Activated T-helper 2 cell treated with anti-CD3 and anti-CD28 coated beads, Interferon-gamma antibody, Interleukin-2, Interleukin-4, amounts not matched to agents 10 μg/mL and 5 μg/mL and 100 μg/mL, durations not matched to agents 14 hours and 24 hours and 36 hours (primary cell): ENCODE results near the gene WASL. TPM values are rescaled to one million over a fixed set of nuclear protein-coding genes. Genes with fewer than 3 reads are reported as not detected.

ENCODE experiments used
- DNase-seq: peaks from one replicate; pipeline ENCODE4 v3.0.0; 2021; ENCODE audit warnings: low spot score
- H3K27ac Mint-ChIP-seq: one replicate; pipeline ENCODE4 v1.8.0; 2021; ENCODE audit warnings: mixed read lengths
- H3K27me3 Mint-ChIP-seq: one replicate; pipeline ENCODE4 v1.8.0; 2021; ENCODE audit warnings: low read depth, mixed read lengths
- H3K36me3 Mint-ChIP-seq: one replicate; pipeline ENCODE4 v1.8.0; 2021; ENCODE audit warnings: low read depth, mixed read lengths
- H3K4me1 Mint-ChIP-seq: one replicate; pipeline ENCODE4 v1.8.0; 2021; ENCODE audit warnings: low read depth, mixed read lengths
- H3K4me3 Mint-ChIP-seq: one replicate; pipeline ENCODE4 v1.8.0; 2021; ENCODE audit warnings: low read depth, mild to moderate bottlenecking, moderate library complexity, mixed read lengths
- H3K9me3 Mint-ChIP-seq: one replicate; pipeline ENCODE4 v1.8.0; 2021; ENCODE audit warnings: mixed read lengths
- intact Hi-C: fragments of 100-400 bp; cut with micrococcal nuclease; formaldehyde crosslinking; loops from one replicate; pipeline ENCODE4 v1.15.1; 2023
- total RNA-seq: library from RNA; stranded (reverse); gene quantifications from 2 replicates; pipeline ENCODE4 v1.2.3, GENCODE V29; 2022

The WASL gene
- total RNA-seq, 1 donor from 2014 or later = 6.6 TPM

DNA sequence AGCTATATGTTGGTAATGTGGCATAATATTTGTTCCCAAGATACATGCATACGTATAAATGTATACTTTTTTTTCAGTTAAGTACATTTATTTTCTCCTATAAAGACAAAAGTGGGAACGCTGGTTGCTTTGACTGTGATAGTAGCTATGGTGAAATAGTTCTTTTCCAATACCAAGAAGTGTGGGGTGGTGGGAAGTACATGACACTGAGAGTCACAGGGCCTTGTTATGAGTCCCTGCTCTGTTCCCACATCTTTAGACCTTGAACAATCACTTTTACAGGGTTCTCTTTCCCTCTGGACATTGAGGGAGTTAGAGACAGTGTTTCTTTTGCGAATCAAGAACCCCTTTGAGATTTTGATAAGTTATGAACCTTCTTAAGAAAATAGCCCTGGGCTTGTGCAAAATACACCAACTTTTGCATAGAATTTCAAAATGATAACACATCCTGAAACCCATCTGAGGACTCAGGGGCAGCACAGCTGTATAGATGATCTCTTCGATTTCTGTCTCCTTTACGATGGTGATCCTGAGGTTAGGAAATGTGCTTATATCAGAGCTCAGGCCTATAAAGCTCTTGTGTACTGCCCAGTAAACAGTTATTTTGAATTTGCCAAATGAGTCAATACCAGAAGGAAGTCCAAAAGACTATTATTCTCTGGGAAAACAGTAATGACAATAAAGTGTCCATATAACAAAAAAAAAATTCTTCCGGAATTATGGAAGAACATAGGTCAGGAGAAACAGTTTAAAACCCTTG lies 92.1 kb downstream of the WASL start:
- H3K36me3 Mint-ChIP-seq = no peaks in the 10 kb centered on the region
- DNase-seq = no peak
- no peak overlapping the region for H3K27ac Mint-ChIP-seq
- intact Hi-C loops = no loop called here
- H3K4me3 Mint-ChIP-seq = no peak overlapping the region
- no peaks in the 10 kb centered on the region for H3K9me3 Mint-ChIP-seq
- H3K27me3 Mint-ChIP-seq = peaks cover 4% of the 10 kb centered on the region
- peaks cover 1% of the 10 kb centered on the region for H3K4me1 Mint-ChIP-seq

DNA sequence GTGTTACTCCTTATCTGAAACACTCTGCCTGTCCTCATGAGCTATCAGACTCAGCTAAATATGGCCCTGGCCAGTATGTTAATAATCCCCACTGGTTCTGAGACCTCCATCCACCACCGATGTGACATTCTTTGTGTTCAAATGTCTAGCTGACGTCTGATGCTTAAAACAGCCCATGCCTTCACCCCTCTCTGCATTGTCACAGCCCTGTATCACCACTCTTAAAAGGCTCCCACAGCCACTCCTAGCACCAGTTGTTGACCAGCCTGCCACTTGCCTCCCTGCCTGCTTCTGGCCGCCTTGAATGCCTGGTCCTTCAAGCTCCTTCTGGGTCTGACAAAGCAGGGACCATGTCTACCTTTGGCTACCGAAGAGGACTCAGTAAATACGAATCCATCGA lies 93.2 kb downstream of the WASL start, which contains the start of gene LMOD2:
Gene LMOD2, plus strand, starts transcription at position 253 of the 400 bp plus-strand sequence. Its CDS starts 98 bp downstream, at position 351.
- Mint-ChIP-seq H3K27ac (no peak within 1 kb of the TSS), H3K36me3 (no peaks in the 10 kb centered on the region), H3K9me3 (no peaks in the 10 kb centered on the region), H3K4me3 (no peak within 1 kb of the TSS), H3K4me1 (no peaks in the 10 kb centered on the region), H3K27me3 (peaks cover 4% of the 10 kb centered on the region)
- no peak for DNase-seq
- intact Hi-C loops = no loop called here

DNA sequence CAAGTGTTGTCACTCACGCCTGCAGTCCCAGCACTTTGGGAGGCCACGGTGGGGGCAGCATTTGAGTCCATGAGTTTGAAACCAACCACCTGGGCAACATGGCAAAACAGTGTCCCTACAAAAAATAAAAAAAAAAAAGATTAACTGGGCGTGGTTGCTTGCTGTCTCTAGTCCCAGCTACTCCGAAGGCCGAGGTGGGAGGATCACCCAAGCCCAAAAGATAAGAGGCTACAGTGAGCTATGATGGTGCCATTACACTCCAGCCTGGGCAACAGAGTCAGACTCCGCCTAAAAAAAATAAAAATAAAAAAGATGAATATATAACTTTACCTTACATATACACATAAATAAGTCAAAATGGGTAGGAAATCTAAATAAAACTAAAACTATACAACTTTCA lies 95.6 kb downstream of the WASL start:
- Mint-ChIP-seq H3K36me3 (no peaks in the 10 kb centered on the region), H3K9me3 (no peaks in the 10 kb centered on the region), H3K4me1 (no peaks in the 10 kb centered on the region), H3K4me3 (no peak overlapping the region), H3K27me3 (peaks cover 5% of the 10 kb centered on the region), H3K27ac (no peak overlapping the region)
- intact Hi-C loops = no loop called here
- DNase-seq = no peak

DNA sequence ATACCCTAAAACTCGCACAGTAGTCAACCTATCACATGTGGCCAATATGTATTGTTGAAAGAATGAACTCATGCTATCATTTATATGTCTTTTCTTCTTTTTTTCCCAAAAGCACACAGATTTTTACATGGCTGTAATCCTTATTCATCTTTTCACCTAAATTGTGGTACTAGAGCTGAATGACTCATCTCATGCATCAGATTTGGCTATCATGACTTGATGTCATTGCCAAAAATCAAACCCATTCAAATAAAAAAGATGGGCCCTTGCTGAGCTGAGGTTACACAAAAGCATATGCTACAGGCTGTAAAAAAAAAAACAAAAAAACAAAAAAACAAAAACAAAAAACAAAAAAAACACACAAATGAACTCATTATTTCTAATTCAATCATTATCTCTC lies 96.4 kb downstream of the WASL start:
- Mint-ChIP-seq H3K4me1 (no peaks in the 10 kb centered on the region), H3K4me3 (no peak overlapping the region), H3K27me3 (peaks cover 6% of the 10 kb centered on the region), H3K9me3 (no peaks in the 10 kb centered on the region), H3K36me3 (no peaks in the 10 kb centered on the region), H3K27ac (no peak overlapping the region)
- intact Hi-C loops = no loop called here
- no peak for DNase-seq

DNA sequence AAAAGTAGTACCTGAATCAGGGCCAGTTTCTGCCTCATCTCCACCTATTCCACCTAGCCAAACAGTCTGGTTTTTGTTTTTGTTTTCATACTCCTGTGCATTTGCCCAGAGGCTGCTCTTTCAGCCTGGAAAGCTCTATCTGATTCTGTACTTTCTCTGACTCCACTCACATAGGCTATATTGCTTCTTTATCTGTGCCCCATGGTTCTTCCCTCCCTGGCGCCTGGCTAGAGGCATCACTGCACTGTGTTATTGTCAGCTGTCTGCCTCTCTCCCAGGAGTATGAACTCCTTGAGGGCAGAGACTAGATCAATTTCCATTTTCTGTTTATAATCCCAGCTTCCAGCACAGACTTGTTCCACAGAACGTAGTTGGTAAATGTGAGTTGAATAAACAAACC lies 98.2 kb downstream of the WASL start:
- Mint-ChIP-seq H3K36me3 (no peaks in the 10 kb centered on the region), H3K9me3 (no peaks in the 10 kb centered on the region), H3K4me3 (no peak overlapping the region), H3K27ac (no peak overlapping the region), H3K4me1 (no peaks in the 10 kb centered on the region), H3K27me3 (peaks cover 6% of the 10 kb centered on the region)
- intact Hi-C loops = no loop called here
- no peak for DNase-seq

DNA sequence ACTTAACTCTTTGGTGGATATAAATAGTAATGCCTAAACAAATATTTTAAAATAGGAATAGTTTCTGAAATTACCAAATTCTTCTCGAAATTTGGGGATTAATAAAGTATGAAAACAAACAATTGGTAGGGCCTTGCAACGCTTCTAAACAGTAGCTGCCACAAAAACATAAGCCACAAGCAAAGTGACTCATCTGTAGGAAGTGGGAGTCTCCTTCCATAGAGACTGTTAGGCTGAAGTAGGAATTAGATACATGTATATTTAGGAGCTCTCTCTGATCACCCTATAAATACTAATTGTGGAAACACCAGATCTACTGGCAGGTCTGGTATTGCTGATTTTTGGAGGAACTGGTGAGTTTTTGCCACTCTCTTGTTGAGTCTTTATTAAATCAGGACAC lies 98.8 kb downstream of the WASL start:
- Mint-ChIP-seq H3K4me1 (no peaks in the 10 kb centered on the region), H3K4me3 (no peak overlapping the region), H3K27ac (no peak overlapping the region), H3K9me3 (no peaks in the 10 kb centered on the region), H3K36me3 (no peaks in the 10 kb centered on the region), H3K27me3 (peaks cover 9% of the 10 kb centered on the region)
- intact Hi-C loops = no loop called here
- DNase-seq = no peak

DNA sequence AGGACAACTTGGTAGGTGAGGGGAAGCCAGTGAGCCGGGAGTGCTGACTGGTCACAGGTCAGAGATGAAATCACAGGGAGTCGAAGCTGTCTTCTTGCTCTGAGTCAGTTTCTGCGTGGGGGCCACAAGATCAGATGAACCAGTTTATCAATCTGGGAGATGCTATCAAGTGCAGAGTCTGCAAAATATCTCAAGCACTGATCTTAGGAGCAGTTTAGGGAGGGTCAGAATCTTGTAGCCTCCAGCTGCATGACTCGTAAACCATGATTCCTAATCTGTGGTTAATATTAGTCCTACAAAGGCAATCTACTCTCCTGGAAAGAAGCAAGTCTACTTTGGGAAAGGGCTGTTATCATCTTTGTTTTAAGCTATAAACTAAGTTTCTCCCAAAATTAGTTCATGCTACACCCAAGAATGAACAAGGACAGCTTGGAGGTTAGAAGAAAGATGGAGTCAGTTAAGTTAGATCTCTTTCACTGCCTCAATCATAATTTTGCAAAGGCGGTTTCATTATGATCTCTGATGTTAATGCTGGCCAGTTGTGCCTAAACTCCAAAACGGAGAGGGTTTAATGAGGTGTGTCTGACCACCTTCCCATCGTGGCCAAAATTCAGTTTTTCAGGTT lies 101.6 kb downstream of the WASL start:
- H3K36me3 Mint-ChIP-seq = no peaks in the 10 kb centered on the region
- H3K27me3 Mint-ChIP-seq = peaks cover 27% of the 10 kb centered on the region
- no peaks in the 10 kb centered on the region for H3K9me3 Mint-ChIP-seq
- no peak for DNase-seq
- no peak overlapping the region for H3K27ac Mint-ChIP-seq
- H3K4me3 Mint-ChIP-seq = no peak overlapping the region
- no peaks in the 10 kb centered on the region for H3K4me1 Mint-ChIP-seq
- intact Hi-C loops = no loop called here

DNA sequence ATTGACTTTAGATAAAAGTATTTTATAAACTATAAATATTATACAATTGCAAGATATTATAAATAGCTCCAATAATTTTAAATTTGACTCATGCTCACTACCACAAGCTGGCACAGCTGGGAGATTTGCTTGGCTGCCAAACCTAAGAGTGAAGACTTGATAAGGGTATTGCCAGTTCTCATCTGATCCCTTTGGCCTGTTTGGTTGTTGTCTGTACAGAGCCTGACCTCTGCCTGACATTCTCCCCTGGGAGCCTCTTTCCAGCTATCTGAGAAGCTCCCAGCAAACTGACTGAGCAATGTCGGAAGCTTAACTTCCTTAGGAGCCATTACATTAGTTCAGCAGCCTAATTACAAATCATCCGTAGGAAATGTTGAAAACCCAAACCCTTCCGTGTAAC lies 103.3 kb downstream of the WASL start:
- Mint-ChIP-seq H3K36me3 (no peaks in the 10 kb centered on the region), H3K4me1 (no peaks in the 10 kb centered on the region), H3K9me3 (no peaks in the 10 kb centered on the region), H3K27ac (no peak overlapping the region), H3K4me3 (no peak overlapping the region), H3K27me3 (peaks cover 30% of the 10 kb centered on the region)
- DNase-seq = no peak
- intact Hi-C loops = no loop called here

DNA sequence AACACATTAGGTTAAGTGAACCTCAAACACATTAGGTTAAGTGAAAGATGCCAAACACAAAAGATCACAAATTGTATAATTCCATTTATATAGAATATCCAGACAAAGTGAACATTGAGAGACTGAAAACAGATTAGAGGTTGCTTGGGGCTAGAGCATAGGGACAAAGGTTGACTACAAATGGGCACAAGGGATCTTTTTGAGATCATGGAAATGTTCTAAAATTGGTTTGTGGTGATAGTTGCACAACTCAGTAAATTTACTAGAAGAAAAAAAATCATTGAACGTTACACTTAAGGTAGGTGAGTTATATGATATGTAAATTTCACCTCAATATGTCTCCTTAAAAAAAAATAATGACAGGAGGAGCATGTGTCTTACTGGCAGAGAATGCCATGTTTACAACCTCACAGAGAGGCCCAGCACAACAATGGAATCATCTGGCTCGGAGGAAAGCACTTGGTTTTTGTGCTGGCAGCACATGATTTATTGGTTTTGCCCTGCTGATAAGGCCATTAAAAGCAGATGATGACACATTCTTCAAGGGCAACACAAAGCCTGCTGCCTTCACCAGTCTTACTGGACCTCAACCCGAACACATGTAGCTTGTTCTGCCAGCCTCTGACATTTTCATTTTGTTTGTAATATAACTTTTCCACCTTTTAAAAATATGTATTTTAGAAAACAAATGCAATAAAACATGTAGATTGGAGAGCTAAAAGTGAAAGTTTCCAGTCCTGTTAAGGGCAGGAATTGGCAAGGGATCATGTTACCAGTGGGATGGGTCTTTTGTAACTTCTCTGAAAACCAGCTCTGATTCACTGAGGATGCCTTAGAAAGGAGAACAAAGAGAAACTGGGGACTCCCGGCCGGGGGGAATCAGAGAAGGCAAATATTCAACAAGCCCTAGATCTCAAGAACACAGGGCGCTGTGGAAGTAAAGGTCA lies 105.0 kb downstream of the WASL start:
- Mint-ChIP-seq H3K36me3 (no peaks in the 10 kb centered on the region), H3K9me3 (no peaks in the 10 kb centered on the region), H3K4me1 (no peaks in the 10 kb centered on the region), H3K4me3 (no peak overlapping the region), H3K27ac (no peak overlapping the region), H3K27me3 (peaks cover 29% of the 10 kb centered on the region)
- no peak for DNase-seq
- intact Hi-C loops = no loop called here

DNA sequence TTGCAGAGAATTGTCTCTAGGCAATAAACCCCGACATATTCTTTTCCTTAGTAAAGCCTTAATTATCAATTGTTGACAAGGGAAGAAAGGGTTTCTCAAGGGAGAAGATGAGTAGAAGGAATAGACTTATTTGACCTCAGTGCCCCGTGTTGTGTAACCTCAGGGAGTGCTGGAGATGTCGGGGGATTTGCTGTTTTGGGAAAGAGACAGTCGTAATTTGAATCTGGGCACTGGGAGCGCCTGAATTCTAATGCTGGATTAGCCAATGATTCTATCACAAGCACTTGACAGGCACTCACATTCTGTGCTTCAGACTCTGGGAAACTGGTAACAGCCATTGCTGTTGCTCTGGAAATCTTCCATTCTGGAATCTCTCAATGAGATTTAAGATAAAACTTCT lies 106.9 kb downstream of the WASL start:
- no peak for DNase-seq
- Mint-ChIP-seq H3K9me3 (no peaks in the 10 kb centered on the region), H3K36me3 (no peaks in the 10 kb centered on the region), H3K27ac (no peak overlapping the region), H3K4me3 (no peak overlapping the region), H3K27me3 (peaks cover 32% of the 10 kb centered on the region), H3K4me1 (no peaks in the 10 kb centered on the region)
- intact Hi-C loops = no loop called here

DNA sequence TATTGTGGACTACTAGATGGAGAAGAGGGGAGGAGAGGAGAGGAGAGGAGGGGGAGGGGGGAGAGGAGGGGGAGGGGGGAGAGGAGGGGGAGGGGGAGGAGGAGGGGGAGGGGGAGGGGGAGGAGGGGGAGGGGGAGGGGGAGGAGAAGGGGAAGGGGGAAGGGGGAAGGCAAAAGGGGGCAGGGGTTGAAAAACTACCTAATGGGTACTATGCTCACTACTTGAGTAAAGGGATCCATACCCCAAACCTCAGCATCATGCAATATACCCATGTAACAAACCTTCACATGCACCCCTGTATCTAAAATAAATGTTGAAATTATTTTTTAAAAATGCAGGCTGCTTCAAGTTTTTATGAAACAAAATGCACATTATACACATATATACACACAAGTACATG lies 108.2 kb downstream of the WASL start:
- no peaks in the 10 kb centered on the region for H3K9me3 Mint-ChIP-seq
- H3K4me1 Mint-ChIP-seq = no peaks in the 10 kb centered on the region
- H3K36me3 Mint-ChIP-seq = no peaks in the 10 kb centered on the region
- no peak overlapping the region for H3K27ac Mint-ChIP-seq
- no peak for DNase-seq
- no peak overlapping the region for H3K4me3 Mint-ChIP-seq
- H3K27me3 Mint-ChIP-seq = peaks cover 32% of the 10 kb centered on the region
- intact Hi-C loops = no loop called here

DNA sequence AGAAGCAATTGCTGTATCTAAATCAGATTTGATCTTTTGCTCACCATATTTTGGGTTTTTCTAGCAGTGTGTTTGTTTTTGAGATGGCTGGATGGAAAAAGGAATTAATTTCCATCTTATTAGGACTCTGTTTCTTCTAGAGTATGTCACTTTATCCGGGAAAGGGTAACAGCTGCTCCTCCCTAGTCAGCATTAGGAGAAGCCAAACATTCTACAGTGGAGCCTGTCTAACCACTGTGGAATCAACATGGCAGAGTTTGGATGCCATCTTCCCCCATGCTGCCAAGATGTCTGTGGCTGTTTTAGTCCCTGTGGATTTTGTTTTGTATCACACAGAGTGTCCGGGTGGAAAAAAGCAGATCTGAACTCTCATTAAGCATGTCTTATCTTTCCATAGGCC lies 109.2 kb downstream of the WASL start:
- DNase-seq = no peak
- no peaks in the 10 kb centered on the region for H3K4me1 Mint-ChIP-seq
- intact Hi-C loops = loop anchor here (5.0 kb wide), 1 partner anchor 228 kb away; no protein-coding TSS in a partner anchor
- no peak overlapping the region for H3K27ac Mint-ChIP-seq
- H3K9me3 Mint-ChIP-seq = no peaks in the 10 kb centered on the region
- no peak overlapping the region for H3K4me3 Mint-ChIP-seq
- H3K27me3 Mint-ChIP-seq = peaks cover 29% of the 10 kb centered on the region
- no peaks in the 10 kb centered on the region for H3K36me3 Mint-ChIP-seq

DNA sequence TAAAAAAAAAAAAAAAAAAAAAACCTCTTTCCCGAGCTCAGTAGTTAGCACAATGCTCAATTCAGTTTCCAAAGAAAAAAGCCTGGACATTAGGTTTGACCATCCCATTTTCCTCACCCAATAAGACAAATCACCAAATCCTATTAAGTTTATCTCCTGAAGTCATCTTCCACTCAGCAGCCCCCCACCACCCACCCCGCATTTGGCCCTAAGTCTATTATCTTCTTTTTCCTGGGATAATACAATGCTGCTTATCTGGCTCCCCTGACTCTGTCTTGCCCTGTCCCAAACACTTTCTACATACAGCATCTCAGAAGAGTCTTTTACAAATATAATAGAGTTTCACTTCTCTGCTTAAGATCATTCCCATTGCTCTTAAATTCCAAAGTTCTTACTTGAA lies 110.9 kb downstream of the WASL start:
- DNase-seq = no peak
- Mint-ChIP-seq H3K27ac (no peak overlapping the region), H3K4me1 (no peaks in the 10 kb centered on the region), H3K36me3 (no peaks in the 10 kb centered on the region), H3K4me3 (no peak overlapping the region), H3K27me3 (peaks cover 13% of the 10 kb centered on the region), H3K9me3 (no peaks in the 10 kb centered on the region)
- intact Hi-C loops = loop anchor here (5.0 kb wide), 1 partner anchor 229 kb away; no protein-coding TSS in a partner anchor
